Neutrophil (primary cell): Measurements from ENCODE around the gene RIPOR2.

Experiments
- H3K27ac ChIP-seq: fragments of 200-600 bp; sonication (generic); 2 replicates; pipeline ENCODE4 v1.5.1; 2016; ENCODE audit warnings: mild to moderate bottlenecking, moderate library complexity
- H3K27me3 ChIP-seq: fragments of 200-600 bp; sonication (generic); 2 replicates; pipeline ENCODE4 v1.6.0; 2016; ENCODE audit warnings: mild to moderate bottlenecking
- H3K36me3 ChIP-seq: fragments of 200-600 bp; sonication (generic); 2 replicates; pipeline ENCODE4 v1.5.1; 2017
- H3K4me1 ChIP-seq, 2 experiments: fragments of 200-600 bp in 1 of 2; sonication (generic) in 1 of 2; 1 replicate in 1 of 2; 2 replicates in 1 of 2; pipeline versions ENCODE4 v1.5.1 to v1.6.1; 2013 to 2016; ENCODE audit warnings: low read depth in 1 of 2, low read length in 1 of 2, mild to moderate bottlenecking in 1 of 2, moderate library complexity in 1 of 2; ENCODE audit not compliant: control insufficient read depth in 1 of 2, insufficient read depth in 1 of 2
- H3K4me3 ChIP-seq, 2 experiments: fragments of 200-600 bp in 1 of 2; sonication (generic) in 1 of 2; 1 replicate in 1 of 2; 2 replicates in 1 of 2; pipeline ENCODE4 v1.5.1; 2013 to 2016; ENCODE audit warnings: low read depth in 1 of 2, low read length in 1 of 2, mild to moderate bottlenecking in 1 of 2, moderate library complexity in 1 of 2
- H3K9me3 ChIP-seq: fragments of 200-600 bp; sonication (generic); 2 replicates; pipeline ENCODE4 v1.5.1; 2016
- TF ChIP-seq, protein P1 (sequence below): fragments of 200-600 bp; sonication (generic); IDR thresholded peaks from 2 replicates; pipeline ENCODE4 v1.5.1; 2016; ENCODE audit warnings: antibody characterized with exemption

Gene RIPOR2

DNA sequence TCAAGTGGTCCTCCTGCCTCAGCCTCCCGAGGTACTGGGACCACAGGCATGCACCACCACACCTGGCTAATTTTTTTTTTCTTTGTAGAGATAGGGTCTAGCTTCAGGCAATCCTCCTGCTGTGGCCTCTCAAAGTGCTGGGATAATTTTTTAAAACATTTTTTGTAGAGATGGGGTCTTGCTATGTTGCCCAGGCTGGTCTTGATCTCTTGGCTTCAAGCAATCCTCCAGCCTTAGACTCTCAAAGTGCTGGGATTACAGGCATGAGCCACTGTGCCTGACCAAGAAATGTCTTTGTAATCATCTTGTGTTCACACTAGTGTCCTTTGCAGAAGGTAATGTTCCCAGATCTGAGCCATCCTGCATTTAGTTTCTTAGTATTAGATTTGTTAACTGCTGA lies 61.6 kb downstream of the RIPOR2 start:
- H3K36me3 ChIP-seq, result peaks cover 96% of the 10 kb centered on the region
- H3K9me3 ChIP-seq, result no peaks in the 10 kb centered on the region
- peaks cover 12 to 22% of the 10 kb centered on the region in 2 experiments for H3K4me1 ChIP-seq
- H3K27me3 ChIP-seq, result no peaks in the 10 kb centered on the region
- H3K27ac ChIP-seq, result peak overlapping the region; percentile 32
- H3K4me3 ChIP-seq, result no peak overlapping the region
- TF ChIP-seq, protein P1, sequence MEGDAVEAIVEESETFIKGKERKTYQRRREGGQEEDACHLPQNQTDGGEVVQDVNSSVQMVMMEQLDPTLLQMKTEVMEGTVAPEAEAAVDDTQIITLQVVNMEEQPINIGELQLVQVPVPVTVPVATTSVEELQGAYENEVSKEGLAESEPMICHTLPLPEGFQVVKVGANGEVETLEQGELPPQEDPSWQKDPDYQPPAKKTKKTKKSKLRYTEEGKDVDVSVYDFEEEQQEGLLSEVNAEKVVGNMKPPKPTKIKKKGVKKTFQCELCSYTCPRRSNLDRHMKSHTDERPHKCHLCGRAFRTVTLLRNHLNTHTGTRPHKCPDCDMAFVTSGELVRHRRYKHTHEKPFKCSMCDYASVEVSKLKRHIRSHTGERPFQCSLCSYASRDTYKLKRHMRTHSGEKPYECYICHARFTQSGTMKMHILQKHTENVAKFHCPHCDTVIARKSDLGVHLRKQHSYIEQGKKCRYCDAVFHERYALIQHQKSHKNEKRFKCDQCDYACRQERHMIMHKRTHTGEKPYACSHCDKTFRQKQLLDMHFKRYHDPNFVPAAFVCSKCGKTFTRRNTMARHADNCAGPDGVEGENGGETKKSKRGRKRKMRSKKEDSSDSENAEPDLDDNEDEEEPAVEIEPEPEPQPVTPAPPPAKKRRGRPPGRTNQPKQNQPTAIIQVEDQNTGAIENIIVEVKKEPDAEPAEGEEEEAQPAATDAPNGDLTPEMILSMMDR, result no peak

DNA sequence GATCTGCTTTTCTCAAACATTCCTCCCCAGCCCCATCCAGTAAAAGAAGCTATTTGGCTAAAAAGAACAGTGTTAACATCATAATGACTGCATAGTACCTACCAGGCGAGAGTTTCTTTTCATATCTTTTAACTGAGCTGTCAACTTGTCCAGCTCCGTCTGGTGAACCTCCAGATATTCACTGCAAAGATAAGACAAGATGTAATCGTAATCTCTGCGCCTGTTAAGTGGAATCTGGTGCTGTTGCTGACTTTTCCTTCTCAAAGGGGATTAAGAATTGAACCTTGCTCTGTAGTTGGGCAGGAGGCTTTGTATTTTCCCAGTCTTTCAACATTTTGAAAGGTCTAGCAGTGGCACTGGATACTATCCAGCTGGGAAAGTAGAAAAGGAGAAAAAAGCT lies 63.0 kb downstream of the RIPOR2 start:
- peaks cover 12 to 21% of the 10 kb centered on the region in 2 experiments for H3K4me1 ChIP-seq
- H3K4me3 ChIP-seq, result no peak overlapping the region
- no peaks in the 10 kb centered on the region for H3K9me3 ChIP-seq
- H3K27me3 ChIP-seq, result no peaks in the 10 kb centered on the region
- TF ChIP-seq, protein P1, result no peak
- peaks cover 100% of the 10 kb centered on the region for H3K36me3 ChIP-seq
- H3K27ac ChIP-seq, result peak overlapping the region; percentile 16

DNA sequence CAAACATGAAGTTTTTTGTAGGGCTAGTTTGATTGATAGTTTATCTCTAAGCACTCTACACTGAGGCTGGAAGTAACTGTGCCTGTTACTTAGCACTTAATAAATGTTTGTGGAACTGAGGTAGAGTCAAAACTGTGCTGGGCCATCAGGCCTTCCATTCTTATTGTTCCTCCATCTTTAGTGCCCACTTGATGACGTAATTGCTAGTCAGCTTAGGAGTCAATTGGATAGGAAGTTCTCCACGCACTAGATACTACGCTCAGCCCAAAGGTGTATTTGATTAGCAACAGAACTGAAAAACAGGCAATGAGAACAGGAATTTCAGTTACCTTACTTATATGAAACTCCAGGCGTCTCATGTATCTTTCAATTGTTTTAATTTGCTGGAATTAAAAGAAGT lies 67.0 kb downstream of the RIPOR2 start:
- TF ChIP-seq, protein P1, result no peak
- Histone ChIP-seq H3K4me3 (no peak overlapping the region), H3K36me3 (peaks cover 100% of the 10 kb centered on the region), H3K9me3 (no peaks in the 10 kb centered on the region), H3K27ac (peak overlapping the region; percentile 35), H3K27me3 (no peaks in the 10 kb centered on the region), H3K4me1 (no peaks in the 10 kb centered on the region)

DNA sequence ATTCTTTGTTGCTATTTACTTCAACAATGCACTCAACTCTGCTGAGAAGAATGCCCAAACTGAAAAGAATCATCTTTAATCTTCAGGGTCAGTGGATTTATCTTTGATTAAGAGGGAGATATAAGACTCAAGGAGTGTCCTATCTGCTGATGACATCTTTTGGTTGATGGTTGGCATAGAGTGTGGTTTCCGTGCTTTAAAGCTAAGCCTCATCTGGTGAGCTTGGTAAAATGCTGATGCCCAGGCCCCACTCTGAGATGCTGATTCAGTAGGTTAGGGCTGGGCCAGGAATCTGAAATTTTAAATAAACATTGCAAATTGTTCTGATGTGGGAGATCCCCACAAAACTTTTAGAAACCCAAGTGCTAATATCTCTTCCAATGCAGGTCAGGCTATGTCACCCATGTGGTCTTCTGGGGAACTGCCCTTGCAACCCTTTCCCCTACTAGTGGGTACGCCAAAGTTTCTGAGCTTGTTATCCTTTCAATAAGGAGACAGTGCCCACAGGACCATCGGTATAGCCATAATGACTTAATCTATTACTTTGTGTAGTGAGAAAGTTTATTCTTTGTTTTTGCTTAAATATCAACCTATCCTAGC lies 68.6 kb downstream of the RIPOR2 start:
- Histone ChIP-seq H3K9me3 (no peaks in the 10 kb centered on the region), H3K27ac (peak overlapping the region; percentile 50), H3K27me3 (no peaks in the 10 kb centered on the region), H3K4me3 (no peak overlapping the region), H3K36me3 (peaks cover 100% of the 10 kb centered on the region), H3K4me1 (peaks cover 3 to 4% of the 10 kb centered on the region in 2 experiments)
- TF ChIP-seq, protein P1, result no peak

DNA sequence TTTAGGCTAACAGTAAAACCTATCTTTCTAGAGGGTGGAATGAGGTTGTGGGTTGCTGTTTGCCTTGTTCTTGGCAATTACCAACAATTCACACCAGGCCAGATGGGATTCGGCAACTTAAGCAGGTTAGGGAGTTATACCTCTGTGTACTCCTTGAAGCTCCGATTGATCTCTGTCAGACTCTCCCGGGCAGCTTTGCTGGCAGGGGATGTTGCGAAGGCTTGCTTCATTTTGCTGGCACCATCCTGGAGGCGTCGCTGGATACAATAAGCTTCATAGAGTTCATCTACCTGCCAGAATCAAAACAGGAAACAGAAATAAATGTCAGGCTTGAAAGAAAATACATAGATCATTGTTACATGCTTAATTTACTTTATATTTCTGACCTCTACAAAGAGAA lies 70.6 kb downstream of the RIPOR2 start:
- Histone ChIP-seq H3K9me3 (peaks cover 5% of the 10 kb centered on the region), H3K27ac (peak overlapping the region; percentile 11), H3K36me3 (peaks cover 100% of the 10 kb centered on the region), H3K4me1 (peaks cover 14 to 23% of the 10 kb centered on the region in 2 experiments), H3K27me3 (no peaks in the 10 kb centered on the region), H3K4me3 (no peak overlapping the region)
- TF ChIP-seq, protein P1, result no peak
